Activated CD4-positive, alpha-beta T cell treated with anti-CD3 and anti-CD28 coated beads, Interleukin-2, amount 10 ng/mL, durations not matched to agents 7 days and 5 days (primary cell): Measurements from ENCODE around the gene HIC1. TPM values are rescaled to one million over a fixed set of nuclear protein-coding genes. Genes with fewer than 3 reads are reported as not detected.

Source experiments
- CTCF ChIA-PET: fragments of 350-600 bp; sonication (Branson Sonifier 250); formaldehyde crosslinking; loops from one replicate; lab custom pipeline; 2021; ENCODE audit warnings: antibody characterized with exemption; lab: Charles Lee
- POLR2A ChIA-PET: fragments of 350-600 bp; sonication (Branson Sonifier 250); formaldehyde crosslinking; loops from one replicate; lab custom pipeline; 2021; ENCODE audit warnings: antibody characterized with exemption; lab: Charles Lee
- DNase-seq: peaks from one replicate; pipeline ENCODE4 v3.0.0-alpha.2; 2020
- H3K27ac Mint-ChIP-seq: one replicate; pipeline ENCODE4 v1.8.0; 2021; ENCODE audit warnings: mild to moderate bottlenecking, moderate library complexity, mixed read lengths
- H3K27me3 Mint-ChIP-seq: one replicate; pipeline ENCODE4 v1.8.0; 2021; ENCODE audit warnings: mixed read lengths
- H3K36me3 Mint-ChIP-seq: one replicate; pipeline ENCODE4 v1.8.0; 2021; ENCODE audit warnings: low read depth, mixed read lengths
- H3K4me1 Mint-ChIP-seq: one replicate; pipeline ENCODE4 v1.8.0; 2021; ENCODE audit warnings: mixed read lengths
- H3K4me3 Mint-ChIP-seq: one replicate; pipeline ENCODE4 v1.8.0; 2021; ENCODE audit warnings: mild to moderate bottlenecking, moderate library complexity, mixed read lengths
- H3K9me3 Mint-ChIP-seq: one replicate; pipeline ENCODE4 v1.8.0; 2021; ENCODE audit warnings: mixed read lengths
- total RNA-seq, 2 experiments: library from RNA; stranded (reverse); gene quantifications; one replicate each; pipeline ENCODE4 v1.2.3, GENCODE V29; 2021

The HIC1 gene
- total RNA-seq, 2 experiments from 2014 or later, result 29.0 to 31.0 TPM

DNA sequence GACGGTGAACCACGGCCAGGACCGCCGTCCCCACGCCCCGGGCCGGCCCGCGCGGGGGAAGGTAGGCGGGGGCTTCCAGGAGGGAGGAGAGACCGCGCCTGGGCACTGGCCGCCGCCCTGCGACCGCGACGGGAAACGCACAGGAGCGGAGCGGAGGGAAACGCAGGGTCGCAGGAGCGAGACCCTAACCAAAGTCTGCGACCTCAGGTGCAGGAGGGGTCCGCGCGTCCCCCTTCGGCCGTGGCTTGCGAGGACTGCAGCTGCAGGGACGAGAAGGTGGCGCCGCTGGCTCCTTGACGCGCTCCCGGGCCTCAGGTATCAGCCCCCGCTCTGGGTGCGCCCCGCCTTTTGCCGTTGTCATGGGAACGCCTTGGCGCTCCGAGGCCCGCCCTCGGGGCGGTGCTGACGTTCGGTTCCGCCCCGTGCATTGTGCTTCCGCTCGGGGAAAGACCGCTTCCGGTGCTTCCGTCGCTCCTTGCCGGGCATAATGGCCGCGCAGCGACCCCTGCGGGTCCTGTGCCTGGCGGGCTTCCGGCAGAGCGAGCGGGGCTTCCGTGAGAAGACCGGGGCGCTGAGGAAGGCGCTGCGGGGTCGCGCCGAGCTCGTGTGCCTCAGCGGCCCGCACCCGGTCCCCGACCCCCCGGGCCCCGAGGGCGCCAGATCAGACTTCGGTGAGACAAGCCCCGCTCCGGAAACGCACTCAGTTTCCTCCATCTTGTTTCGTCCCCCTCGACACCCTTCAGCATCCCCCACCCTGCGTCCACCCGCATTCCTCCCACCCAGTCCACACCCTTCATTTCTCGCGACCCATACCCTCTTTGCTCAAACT is 13.1 kb upstream of the HIC1 start, which contains the start of gene OVCA2:
OVCA2 (plus strand) TSS at position 462 of the 829 bp plus-strand sequence; CDS start at position 488, 26 bp downstream.
- Mint-ChIP-seq H3K4me3 (peak within 1 kb of the TSS; percentile 93), H3K9me3 (no peaks in the 10 kb centered on the region), H3K36me3 (peaks cover 22% of the 10 kb centered on the region), H3K27me3 (no peaks in the 10 kb centered on the region), H3K27ac (peak within 1 kb of the TSS; percentile 94), H3K4me1 (peaks cover 26% of the 10 kb centered on the region)
- ChIA-PET CTCF (interaction anchor here (1.2 to 2.2 kb wide), 4 partner anchors 10 to 149 kb away, joined by 3 to 7 read pairs (median 4); no protein-coding TSS in a partner anchor), POLR2A (no interaction called here)
- DNase-seq, result peak; percentile 98

DNA sequence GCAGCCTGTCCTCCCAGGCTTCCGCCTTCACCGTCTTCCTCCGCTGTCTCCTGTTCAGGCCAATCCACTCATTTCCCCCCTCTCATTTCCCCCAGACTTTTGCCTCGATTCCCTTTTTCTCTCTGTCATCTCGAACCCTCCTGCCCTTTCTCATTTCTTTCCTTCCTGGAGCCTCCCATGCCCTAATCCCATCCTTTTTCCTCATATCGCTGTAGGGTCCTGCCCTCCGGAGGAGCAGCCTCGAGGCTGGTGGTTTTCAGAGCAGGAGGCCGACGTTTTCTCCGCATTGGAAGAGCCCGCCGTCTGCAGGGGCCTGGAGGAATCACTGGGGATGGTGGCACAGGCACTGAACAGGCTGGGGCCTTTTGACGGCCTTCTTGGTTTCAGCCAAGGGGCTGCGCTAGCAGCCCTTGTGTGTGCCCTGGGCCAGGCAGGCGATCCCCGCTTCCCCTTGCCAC is 12.5 kb upstream of the HIC1 start:
- Mint-ChIP-seq H3K27ac (peak overlapping the region; percentile 94), H3K4me3 (peak overlapping the region; percentile 93), H3K4me1 (peaks cover 26% of the 10 kb centered on the region), H3K36me3 (peaks cover 22% of the 10 kb centered on the region), H3K9me3 (no peaks in the 10 kb centered on the region), H3K27me3 (no peaks in the 10 kb centered on the region)
- no peak for DNase-seq
- ChIA-PET CTCF (interaction anchor here (2.0 to 2.2 kb wide), 2 partner anchors 11 to 16 kb away, joined by 6 to 7 read pairs; no protein-coding TSS in a partner anchor), POLR2A (no interaction called here)

DNA sequence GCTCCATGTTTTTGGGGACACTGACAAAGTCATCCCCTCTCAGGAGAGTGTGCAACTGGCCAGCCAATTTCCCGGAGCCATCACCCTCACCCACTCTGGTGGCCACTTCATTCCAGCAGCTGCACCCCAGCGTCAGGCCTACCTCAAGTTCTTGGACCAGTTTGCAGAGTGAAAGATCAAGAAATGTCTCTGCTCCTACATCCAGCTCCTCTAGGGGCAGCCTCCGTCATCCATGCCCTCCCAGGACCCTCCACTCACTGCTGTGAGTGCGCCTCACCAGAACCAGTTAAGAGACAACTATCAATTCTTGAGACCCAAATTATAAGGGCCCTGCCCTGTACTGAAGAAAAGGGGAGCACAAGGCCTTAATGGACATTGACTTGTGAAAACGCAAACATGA is 12.0 kb upstream of the HIC1 start:
- no peak for DNase-seq
- CTCF ChIA-PET, result interaction anchor here (2.0 to 2.2 kb wide), 2 partner anchors 12 to 15 kb away, joined by 6 to 7 read pairs; no protein-coding TSS in a partner anchor
- Mint-ChIP-seq H3K9me3 (no peaks in the 10 kb centered on the region), H3K4me1 (peaks cover 26% of the 10 kb centered on the region), H3K4me3 (peak overlapping the region; percentile 93), H3K27ac (peak overlapping the region; percentile 94), H3K36me3 (peaks cover 22% of the 10 kb centered on the region), H3K27me3 (no peaks in the 10 kb centered on the region)
- POLR2A ChIA-PET, result no interaction called here

DNA sequence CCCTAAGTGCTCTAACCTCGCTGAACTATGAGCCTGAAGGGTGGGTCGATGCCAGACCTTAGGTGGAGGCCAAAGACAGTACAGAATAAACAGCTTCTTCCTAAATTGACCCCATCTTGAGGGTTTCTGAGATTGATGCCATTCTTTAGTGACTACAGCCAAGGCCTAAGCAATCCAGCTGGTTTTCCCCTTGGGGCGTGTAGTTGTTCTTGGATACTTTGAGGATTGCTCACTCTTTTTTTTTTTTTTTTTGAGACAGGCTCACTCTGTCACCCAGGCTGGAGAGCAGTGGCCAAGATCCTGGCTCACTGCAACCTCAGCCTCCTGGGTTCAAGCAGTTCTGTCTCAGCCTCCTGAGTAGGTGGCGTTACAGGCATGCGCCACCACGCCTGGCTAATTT is 11.1 kb upstream of the HIC1 start:
- peak overlapping the region; percentile 74 for H3K27ac Mint-ChIP-seq
- H3K4me3 Mint-ChIP-seq, result peak overlapping the region; percentile 93
- peaks cover 30% of the 10 kb centered on the region for H3K4me1 Mint-ChIP-seq
- H3K9me3 Mint-ChIP-seq, result no peaks in the 10 kb centered on the region
- DNase-seq, result no peak
- ChIA-PET POLR2A (no interaction called here), CTCF (interaction anchor here (0.7 to 1.2 kb wide), 4 partner anchors 11 to 375 kb away, joined by 3 to 7 read pairs (median 4); partner anchors contain the start of gene HIC1)
- peaks cover 3% of the 10 kb centered on the region for H3K27me3 Mint-ChIP-seq
- H3K36me3 Mint-ChIP-seq, result peaks cover 22% of the 10 kb centered on the region

DNA sequence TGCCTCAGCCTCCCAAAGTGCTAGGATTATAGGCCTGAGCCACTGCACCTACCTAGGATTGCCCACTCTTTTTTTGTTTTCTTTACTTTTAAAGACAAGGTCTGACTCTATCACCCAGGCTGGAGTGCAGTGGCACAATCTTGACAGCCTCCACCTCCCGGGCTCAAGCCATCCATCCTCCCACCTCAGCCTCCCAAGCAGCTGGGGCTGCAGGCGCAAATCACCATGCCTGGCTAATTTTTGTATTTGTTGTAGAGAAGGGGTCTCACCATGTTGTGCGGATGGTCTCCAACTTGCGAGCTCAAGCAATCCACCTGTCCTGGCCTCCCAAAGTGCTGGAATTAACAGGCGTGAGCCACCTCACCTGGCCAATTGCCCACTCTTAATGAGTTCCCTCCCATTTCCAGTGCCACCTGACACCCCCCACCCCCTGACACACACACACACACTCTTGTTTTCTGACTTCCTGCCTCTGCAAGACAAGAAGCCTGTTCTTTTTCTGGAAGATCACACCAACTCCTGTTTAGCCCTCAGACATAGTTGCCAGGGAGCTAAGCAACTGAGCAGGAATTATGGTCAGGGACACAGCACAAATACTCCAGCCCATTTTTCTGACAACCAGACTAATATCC is 10.5 kb upstream of the HIC1 start:
- Mint-ChIP-seq H3K4me1 (peaks cover 34% of the 10 kb centered on the region), H3K27me3 (peaks cover 3% of the 10 kb centered on the region), H3K4me3 (no peak overlapping the region), H3K9me3 (no peaks in the 10 kb centered on the region), H3K27ac (no peak overlapping the region), H3K36me3 (peaks cover 22% of the 10 kb centered on the region)
- CTCF ChIA-PET, result interaction anchor here (0.6 to 1.2 kb wide), 4 partner anchors 10 to 19 kb away, joined by 3 to 5 read pairs (median 3); partner anchors contain the start of genes HIC1 and RTN4RL1
- no peak for DNase-seq
- POLR2A ChIA-PET, result no interaction called here

DNA sequence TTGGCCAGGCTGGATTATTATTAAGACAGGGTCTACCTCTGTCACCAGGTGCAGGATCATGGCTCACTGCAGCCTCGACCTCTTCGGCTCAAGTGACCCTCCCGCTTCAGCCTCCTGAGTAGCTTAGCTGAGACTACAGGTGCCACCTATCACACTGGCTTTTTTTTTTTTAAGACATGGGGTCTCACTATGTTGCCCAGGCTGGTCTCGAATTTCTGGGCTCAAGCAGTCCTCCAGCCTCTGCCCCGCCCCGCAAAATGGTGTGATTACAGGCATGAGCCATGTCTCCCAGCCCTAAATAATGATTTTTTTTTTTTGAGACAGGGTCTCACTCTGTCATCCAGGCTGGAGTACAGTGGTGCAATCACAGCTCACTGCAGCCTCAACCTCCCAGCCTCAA is 7.3 kb upstream of the HIC1 start:
- H3K27me3 Mint-ChIP-seq, result peaks cover 13% of the 10 kb centered on the region
- ChIA-PET CTCF (interaction anchor here (1.0 to 1.5 kb wide), 2 partner anchors 9 to 12 kb away, joined by 3 to 4 read pairs; no protein-coding TSS in a partner anchor), POLR2A (no interaction called here)
- no peak overlapping the region for H3K27ac Mint-ChIP-seq
- peaks cover 16% of the 10 kb centered on the region for H3K36me3 Mint-ChIP-seq
- peaks cover 27% of the 10 kb centered on the region for H3K4me1 Mint-ChIP-seq
- no peak overlapping the region for H3K4me3 Mint-ChIP-seq
- H3K9me3 Mint-ChIP-seq, result no peaks in the 10 kb centered on the region
- no peak for DNase-seq

DNA sequence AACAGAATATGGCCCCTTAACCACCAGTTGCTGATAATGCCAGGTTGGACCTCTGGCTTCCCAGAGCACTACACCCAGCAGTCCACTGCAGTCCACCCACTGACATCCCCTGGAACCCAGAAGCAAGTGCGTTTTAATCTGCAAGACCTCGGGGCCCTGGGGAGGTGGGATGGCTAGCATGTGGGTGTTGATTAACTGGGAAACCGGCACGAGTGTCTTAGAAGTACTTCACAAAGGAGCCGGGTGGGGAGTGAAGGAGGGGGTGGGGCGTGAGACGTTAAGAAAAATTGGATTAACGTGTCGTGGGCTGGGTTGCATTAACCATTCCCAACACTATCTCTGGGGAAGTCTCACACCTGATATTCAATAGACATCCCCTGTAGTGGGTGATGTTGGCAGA is 6.1 kb upstream of the HIC1 start:
- Mint-ChIP-seq H3K4me1 (peaks cover 25% of the 10 kb centered on the region), H3K27me3 (peaks cover 17% of the 10 kb centered on the region), H3K4me3 (peak overlapping the region; percentile 69), H3K36me3 (peaks cover 5% of the 10 kb centered on the region), H3K27ac (no peak overlapping the region), H3K9me3 (no peaks in the 10 kb centered on the region)
- CTCF ChIA-PET, result interaction anchor here (0.6 to 1.5 kb wide), 5 partner anchors 10 to 234 kb away, joined by 3 to 4 read pairs (median 3); no protein-coding TSS in a partner anchor
- no peak for DNase-seq
- POLR2A ChIA-PET, result no interaction called here

DNA sequence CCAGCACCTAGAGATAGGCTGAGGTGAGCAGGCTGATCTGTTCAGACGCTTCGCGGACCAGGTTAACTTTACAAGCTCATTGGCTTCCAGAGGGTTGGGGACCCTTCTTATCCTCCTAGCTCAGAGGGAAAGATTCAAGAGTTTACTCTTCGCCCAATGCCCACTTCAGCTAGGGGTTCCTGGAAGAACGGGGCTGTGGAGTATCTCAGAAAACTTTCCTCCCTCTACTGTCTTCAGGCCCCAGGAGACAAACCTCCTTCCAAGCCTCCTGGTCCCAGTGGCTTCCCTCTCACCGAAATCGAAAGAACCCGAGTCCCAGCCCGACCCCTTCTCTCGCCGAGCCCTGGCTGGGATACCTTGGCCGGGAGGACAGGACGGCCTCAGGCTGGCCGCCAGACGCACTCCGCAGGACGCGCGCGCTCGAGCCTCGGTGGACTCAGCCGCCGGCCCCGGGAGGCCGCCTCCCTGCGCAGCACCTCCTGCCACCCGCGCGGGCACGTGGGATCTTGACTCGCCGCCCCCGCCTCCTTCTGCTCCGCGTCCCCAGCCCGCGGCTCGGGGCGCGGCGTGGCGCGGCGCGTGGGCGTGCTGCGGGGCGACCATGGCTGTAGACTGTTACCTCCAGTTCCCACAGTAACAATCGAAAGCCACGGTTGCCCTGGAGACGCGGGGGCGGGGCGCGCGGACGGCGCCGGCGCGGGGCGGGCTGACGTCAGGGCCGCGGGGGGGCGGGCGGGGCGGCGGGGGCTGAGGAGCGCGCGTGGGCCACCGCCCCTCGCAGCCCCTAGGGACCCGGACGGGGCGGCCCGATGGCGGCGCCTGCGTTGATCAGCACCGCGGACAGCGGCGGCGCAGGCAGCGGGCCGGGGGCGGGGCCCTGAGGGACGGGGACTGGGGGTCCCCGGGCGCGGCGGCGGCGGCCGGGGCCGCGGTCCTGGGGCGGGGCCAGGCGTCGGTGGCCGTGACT is 5.3 kb upstream of the HIC1 start:
- Mint-ChIP-seq H3K27ac (peak overlapping the region; percentile 46), H3K4me1 (peaks cover 27% of the 10 kb centered on the region), H3K9me3 (no peaks in the 10 kb centered on the region), H3K4me3 (peak overlapping the region; percentile 69), H3K27me3 (peaks cover 17% of the 10 kb centered on the region), H3K36me3 (peaks cover 3% of the 10 kb centered on the region)
- ChIA-PET CTCF (interaction anchor here (0.6 to 2.7 kb wide), 4 partner anchors 9 to 234 kb away, joined by 3 to 17 read pairs (median 3); no protein-coding TSS in a partner anchor), POLR2A (interaction anchor here (0.6 kb wide), 1 partner anchor 101 kb away, joined by 3 read pairs; no protein-coding TSS in a partner anchor)
- peak; percentile 88 for DNase-seq

DNA sequence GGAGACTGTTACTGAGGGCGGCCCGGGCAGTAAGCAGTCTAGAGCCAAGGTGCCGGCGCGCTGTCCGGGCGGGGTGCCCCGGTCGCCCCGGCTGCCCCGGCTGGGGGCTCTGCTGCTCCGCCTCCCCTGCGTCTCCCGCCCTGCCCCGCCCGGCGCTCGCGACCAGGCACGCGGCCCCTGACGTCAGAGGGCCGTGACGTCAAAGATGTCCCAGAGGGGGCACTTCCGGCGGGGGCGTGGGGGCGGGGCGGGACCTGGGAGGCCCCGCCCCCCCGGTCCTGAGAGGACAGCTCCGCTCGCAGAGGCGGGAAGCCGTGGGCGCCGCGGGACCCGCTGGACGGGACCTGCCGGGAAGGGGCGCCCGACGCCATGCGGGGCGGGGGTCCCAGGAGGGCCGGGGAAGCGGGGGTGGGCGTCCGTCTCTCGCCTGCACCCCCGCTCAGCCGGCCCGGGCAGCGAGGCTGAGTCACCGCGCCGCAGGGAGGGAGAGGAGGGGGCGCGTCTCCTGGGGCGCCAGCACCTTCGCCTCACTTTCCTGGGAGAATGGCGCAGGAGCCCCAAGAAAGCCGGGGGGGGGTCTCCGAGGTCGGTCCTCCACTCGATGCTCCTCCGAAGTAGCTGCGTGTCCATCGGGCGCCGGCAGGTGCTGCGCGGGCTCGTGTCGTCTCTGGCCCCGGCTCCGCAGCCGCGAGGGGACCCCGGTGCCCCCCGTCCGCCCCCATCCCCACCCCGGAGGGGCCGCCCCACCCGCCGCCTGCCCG is 4.4 kb upstream of the HIC1 start:
- Mint-ChIP-seq H3K4me3 (no peak overlapping the region), H3K36me3 (no peaks in the 10 kb centered on the region), H3K27ac (no peak overlapping the region), H3K27me3 (peaks cover 17% of the 10 kb centered on the region), H3K9me3 (no peaks in the 10 kb centered on the region), H3K4me1 (peaks cover 26% of the 10 kb centered on the region)
- peak; percentile 69 for DNase-seq
- ChIA-PET POLR2A (interaction anchor here (0.6 kb wide), 2 partner anchors 102 to 194 kb away, joined by 3 to 4 read pairs; no protein-coding TSS in a partner anchor), CTCF (interaction anchor here (0.9 to 2.7 kb wide), 3 partner anchors 61 to 231 kb away, joined by 3 to 17 read pairs (median 3); no protein-coding TSS in a partner anchor)

DNA sequence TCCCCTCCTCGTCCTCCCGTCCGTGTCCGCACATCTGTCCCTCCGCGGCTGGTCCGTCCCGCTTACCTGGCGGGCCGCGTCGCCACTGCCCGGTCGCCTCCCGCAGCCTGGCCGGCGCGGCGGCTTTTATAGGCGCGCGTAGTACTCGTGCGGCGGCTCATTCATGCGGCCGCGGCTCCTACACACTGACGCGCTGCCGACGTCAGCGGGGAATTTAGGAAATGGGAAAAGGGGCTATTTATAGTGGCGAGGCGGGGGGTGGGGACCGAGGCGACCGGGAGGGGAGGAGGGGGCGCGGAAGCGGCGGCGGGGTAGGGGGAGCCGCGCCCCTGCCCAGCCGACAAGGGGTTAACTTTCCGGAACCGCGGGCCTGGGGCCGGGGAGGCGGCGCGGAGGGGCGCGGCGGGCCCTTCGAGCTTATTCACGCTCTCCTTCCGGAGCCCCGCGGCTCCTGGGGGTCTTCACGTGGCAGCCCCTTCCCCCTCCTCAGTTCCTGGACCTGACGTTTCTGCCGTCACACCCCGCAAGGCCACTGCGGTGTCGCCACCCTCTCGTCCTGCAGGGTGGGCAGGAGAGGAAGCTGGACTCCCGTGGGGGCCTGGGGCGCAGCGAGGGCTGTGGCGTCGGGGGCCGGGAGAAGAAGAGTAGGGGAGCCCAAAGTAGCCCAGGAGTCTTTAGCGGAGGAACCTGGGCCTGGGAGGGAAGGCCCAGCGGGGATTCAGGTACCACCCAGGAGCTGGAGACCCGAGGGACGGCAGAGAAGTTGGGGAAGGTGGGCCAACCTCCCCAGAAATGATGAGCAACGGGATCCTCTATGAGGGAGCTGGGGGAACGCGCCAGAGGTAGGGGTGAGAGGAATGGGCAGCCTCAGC is 3.6 kb upstream of the HIC1 start:
- Mint-ChIP-seq H3K27me3 (peaks cover 17% of the 10 kb centered on the region), H3K9me3 (no peaks in the 10 kb centered on the region), H3K4me3 (peak overlapping the region; percentile 53), H3K4me1 (peaks cover 26% of the 10 kb centered on the region), H3K27ac (no peak overlapping the region), H3K36me3 (no peaks in the 10 kb centered on the region)
- DNase-seq, result no peak
- POLR2A ChIA-PET, result interaction anchor here (0.6 kb wide), 1 partner anchor 193 kb away, joined by 4 read pairs; no protein-coding TSS in a partner anchor
- CTCF ChIA-PET, result interaction anchor here (0.9 to 2.7 kb wide), 3 partner anchors 11 to 230 kb away, joined by 3 to 17 read pairs (median 3); no protein-coding TSS in a partner anchor
